Stimulated activated CD8-positive, alpha-beta memory T cell treated with anti-CD3 and anti-CD28 coated beads, Interleukin-7, amount 100 ng/mL, for 48 hours (primary cell): Measurements from ENCODE around the gene ZNF638.

Experiments used
- DNase-seq, 2 donors: peaks; one replicate each; pipeline ENCODE4 v3.0.0-alpha.2; 2020; ENCODE audit warnings: low read depth in 1 of 2; ENCODE audit errors: extremely low read depth in 1 of 2

Gene ZNF638

DNA sequence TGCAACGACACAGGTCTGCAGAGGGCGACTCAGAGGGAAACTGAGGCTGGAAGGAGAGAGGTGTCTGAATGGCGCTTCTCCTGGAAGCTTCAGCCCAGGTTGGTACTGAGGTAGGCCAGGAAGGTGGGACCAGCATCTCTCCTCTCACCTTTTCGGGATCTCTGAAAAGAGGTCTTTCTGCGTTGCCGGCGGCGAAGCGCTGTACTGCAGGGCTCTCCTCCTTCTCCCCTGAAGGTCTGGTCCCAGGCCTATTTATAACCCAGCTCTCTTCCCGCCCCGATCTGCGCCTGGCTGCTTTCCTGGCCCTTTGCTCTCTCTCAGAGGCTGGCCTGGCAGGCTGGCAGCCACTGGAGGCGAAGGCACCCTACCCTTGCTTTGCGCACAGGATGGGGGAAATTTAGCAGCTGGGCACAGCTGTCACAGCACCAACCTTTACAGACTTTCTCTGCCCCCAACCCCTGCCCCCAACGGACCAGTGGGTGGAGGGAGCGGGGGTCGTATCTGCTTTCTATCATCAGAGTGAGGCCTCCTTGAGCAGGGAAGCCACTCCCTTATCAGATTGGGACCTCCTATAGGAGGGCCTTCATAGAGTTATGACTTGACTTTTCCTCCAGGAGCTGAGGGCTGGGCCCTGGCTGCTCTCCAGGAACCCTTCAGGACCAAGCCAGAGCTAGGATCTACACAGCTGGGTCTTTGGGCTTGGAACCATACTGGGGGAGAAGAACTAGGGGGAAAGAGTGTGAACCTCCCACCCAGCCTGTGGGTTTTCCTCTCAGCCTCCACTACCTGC, 122.8 kb downstream of the ZNF638 start:
- no peak for DNase-seq

DNA sequence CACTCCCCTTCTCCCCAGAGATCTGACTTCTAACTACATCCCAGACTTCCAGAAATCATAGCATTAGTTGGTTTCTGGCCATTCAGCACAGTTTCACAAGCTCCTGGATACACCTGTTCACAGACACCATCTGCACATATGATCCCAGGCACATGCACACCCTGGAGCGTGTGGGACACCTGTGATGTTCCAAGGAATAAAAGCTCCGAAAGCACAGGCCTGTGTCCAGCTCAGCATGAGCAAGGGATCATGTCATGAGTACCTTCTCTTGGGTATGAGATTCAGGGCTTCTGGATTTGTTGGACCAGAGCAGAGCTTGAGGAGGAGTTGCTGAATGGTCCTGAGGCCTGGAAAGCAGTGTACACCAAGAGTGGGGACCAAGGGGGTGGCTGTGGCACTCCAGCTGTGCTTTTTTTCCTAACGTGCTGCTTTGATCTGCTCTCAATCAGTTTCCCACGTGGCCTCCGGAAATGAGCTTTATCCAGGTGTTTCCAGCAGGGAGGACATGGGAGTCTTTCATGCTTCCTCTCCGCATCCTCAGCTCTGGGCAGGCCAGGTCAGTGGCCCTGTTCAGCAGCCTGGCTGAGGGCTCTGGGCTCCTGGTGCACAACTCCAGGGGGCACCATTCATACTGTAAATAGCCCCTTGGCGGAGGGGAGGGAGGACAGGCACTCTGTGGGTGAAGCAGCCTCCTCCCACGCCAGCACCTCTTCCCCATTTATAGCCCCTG, 123.6 kb downstream of the ZNF638 start:
- no peak for DNase-seq

DNA sequence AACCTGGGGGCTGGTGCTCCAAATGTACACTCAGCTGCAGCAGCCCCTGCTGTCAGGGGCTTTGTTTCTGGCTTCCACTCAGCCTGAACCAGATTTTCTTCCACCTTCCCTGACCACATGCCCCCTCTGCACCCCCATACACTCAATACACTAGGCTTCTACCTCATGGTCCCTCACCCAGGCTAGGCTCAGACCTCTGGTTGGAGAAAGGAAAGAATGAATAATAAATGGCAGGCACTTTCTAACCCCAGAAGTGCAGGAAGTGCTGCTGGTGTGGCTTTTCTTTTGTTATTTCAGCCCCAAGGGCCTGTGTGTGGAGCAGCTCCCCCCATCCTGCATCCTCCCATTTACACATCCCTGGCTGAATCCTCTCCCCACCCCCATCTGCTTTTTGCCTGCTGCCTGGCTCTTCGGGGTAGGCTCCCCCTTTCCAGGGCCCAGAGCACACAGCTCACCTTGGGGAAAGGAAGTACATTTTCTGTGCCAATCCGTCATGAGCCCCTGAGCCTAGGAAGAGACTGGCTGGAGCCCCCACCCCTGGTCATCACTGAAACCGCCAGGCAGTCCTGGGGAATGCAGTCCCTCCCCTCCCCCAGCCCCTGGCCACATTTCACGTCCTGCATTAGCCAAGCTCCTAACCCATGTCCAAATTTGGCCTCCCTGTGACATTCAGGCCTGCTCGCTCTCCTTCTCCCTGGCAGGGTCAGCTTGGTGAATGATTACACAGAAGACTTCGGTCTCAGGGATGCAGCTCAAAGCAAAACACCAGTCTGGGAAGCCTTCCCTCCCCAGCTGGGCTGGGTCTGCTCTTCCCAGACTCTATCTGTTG, 124.4 kb downstream of the ZNF638 start:
- no peak for DNase-seq

DNA sequence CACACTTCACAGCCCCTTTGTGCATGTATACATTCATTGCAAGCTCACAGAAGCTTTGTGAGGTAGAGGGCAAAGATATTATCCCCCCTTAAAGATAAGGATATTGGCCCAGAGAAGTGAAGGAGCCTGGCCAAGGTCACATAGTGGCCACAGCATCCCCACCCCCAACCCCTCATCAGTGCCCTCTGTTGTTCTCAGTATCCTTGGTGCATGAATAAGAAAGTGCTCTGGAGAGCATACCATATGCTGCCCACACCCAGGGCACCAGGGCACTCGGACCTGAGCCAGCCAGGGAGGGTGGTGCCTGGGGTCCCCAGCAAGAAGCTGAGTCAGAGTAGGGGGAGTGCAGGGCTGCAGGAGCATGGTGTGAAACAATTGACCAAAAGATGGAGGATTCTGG, 125.0 kb downstream of the ZNF638 start:
- no peak for DNase-seq

DNA sequence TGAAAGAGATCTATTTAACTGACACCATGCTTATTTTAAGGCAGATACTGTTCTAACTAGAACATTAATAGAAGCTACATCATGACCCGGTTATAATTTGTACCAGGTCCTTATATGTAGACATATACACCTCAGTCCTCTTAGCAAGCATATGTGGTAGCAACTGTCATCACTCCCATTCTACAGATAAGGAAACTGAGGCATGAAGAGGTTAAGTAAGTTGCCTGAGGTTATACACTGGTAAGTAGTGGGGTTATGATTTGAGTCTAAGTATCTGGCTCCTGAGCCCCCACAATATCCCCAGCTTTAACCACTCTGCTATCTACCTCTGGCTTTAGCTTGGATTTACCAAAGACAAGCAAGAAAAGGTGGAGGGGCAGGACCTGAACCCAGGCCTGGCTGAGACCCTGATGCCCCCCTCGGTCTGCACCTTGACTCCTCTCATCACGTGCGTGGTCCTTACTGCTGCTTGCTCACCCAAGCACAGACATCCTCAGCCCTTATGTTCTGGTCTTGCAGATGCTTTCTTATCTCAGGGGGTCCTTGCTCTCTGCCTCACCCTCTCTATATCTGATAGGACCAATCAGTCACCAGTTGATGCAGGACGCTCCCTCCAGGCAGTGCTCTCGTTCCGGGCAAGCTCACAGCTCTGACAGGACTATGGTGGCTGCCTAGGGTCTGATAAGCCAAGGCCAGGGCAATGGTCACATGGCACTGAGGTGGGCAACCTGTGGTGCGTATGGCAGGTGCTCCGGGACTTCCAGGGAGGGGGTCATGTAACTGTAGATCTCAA, 125.7 kb downstream of the ZNF638 start:
- DNase-seq = no peak

DNA sequence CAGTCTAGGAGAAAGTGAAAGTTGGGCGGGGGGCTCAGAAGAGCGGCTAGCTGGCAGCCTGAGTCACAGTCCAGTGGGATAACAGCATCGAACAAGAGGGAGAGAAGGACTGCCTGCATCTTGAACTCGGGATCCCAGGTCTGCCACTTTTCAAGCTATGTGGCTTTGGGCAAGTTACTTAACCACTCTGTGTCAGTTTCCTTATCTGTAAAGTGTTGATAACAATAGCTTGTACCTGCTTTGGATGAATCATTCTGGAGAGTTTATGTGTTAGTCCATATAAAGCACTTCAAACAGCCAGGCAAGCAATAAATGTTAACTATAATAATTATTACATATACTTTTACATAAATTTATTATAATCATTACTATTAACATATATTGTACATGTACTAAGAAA, 126.3 kb downstream of the ZNF638 start:
- DNase-seq = no peak

DNA sequence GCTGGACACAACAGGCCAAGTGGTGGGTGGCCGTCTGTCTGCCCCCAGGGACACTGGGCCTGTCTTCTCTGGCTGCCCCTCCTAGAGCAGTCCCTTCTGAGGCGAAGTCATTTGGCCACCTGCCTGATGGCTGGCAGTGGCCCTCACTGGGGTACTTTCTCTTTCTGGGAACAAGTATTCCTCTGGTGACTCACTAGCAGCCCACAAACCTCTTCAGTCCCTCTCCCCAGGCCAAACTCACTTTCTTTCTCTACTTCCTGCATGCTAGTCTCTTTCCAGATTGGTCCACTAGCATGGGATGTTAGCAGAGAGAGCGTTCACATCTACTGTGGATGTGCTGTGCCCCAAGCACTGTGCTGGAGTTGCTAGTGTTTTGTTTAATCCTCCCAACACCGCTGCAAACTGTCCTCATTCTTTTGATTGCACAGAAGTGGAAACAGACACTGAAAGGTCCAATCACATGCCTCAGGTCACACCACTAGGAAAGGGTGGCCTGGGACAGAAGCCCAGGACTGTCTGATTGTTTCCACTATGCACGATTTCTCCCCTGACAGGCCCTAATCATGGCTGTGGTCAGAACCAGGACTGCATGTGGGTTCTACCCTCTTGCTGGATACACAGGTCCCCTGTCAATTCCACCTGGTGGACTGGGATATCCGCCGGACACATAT, 127.0 kb downstream of the ZNF638 start:
- no peak for DNase-seq

DNA sequence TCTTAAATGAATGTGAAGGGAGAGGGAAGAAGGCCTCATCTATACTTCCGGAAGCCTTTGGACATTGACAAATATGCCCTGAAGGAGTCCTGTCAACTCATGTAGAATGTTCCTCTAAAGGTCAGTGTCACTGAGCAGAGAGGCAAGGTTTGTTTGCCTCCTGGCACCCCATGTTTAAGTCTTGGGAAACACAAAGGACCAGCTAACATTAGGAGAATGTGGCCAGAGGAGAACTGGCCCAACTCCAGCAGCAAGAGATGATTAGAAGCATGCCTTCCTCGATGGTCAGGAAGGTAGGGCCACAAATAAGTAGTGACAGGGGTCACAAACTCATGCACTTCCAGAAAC, 127.5 kb downstream of the ZNF638 start:
- no peak for DNase-seq

DNA sequence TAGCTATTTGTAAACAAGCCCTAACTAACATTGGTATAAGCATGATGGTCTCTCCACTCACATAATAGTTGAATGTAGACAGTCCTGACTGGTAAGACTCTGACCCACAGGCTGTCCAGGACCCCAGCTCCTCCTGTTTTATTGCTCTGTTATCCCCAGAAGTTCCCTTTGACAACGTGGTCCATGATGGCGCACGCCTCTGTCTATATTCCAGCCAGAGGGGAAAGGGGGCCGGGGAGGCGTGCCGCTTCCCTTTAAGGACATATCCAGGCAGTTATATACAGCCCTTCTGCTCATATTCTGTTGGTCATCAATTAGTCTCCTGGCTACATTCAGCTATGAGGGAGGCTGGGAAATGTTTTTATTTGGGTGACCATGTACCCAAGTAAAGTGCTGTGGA, 128.5 kb downstream of the ZNF638 start:
- no peak for DNase-seq

DNA sequence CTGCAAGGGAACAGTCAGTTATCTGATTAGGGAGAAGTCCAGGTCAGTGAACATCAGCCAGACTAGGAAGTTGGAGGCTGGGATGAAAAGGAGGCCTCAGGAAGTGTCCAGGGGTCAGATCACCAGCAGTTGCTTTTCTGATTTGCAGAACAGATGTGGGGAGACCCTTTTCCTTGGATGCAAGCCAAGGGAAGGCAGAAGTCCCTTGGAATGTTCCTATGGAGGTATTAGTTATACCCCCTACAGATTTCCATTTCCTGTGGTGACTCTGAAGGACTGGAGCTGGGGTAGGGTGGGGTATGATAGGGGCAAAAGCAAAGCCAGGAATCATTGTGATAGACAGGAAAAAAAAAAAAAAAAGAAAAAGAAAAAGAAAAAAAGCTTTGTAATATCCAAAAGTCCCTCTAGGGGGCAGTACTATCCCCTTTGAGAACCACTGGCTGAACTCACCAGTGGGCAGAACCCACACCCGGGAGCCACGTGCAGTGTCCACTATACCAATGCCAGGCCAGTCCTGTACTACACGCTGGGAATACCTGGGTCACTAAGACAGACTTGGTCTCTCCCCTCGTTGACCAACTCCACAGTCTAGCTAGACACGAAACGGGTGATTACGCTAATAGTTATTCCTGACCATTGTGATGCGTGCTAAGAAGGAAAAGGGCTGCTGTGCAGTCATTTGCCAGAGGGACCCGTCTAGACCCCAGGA, 129.2 kb downstream of the ZNF638 start:
- no peak for DNase-seq

DNA sequence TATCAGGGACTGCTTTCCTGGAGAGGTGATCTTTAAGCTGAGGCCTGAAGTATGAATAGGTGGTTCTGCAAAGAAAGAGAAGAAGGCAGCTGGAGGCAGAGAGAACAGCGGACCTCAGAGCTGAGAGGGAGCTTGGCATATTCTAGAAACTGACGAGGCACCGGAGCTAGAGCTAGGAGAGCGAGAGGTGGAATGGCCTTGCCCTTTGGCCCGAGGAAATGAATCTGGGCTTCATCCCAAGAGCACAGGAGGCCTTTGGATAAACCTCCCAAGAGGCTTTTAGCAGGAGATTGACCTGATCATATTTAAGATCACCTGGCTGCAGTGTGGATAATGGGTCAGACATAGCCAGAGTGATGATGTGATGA, 129.7 kb downstream of the ZNF638 start:
- no peak for DNase-seq

DNA sequence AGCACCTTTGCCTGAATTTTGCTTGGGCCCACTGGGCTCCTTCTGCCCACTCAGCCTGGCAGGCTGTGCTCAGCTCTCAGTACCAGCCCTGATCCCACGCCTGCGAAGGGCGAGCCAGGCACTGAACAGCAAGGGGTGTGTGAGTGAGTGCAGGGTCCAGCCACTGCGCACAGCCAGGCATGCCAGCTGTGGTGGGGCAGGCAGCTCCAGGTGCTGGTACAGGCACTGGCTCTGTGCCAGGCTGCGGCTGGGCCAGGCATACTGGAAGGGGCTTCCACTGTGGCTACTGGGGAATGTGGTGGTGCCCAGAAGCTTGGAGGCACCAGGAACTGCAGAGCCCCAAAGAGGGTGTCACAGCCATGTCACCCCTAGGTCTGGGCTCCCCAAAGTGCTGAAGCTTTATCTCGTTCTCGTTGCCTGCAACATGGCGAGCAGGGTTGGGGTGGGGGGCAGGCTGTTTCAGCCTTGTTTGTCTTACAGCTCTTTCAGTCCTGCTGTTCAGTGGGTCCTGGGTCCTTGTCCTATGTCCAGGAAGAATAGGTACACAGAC, 130.5 kb downstream of the ZNF638 start:
- DNase-seq = no peak

DNA sequence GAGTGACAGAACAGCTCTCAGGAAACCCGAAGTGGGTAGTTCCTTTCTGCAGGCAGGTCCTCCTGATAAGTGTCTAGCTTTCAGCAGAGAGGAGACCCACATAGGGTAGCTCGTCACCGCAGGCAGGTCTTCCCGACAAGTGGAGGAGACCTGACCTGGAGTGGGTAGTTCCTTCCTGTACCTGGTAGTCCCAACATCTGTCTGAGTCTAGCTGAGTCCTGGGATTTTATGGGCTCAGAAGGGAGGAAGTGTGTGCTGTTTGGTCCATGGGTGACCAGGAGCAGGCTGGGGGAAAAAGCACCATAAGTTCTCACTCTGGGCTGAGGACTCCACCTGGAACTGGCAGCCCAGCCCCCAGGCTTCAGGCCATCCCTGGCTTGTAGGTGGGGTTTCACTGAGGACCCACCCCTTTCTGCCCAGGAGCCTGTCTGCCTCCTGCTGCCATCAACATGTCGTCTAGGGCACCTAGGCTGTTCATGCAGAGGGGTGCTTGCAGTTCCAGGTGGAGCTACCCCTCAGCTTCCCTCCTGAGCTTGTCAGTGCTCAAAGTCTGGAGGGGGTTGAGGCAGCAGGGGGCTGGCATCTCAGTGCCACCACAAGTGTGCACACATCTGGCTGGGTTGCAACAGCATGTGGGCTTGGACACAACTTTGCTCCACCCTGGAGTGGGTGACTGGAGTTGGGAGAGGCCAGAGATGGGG, 131.2 kb downstream of the ZNF638 start:
- DNase-seq = no peak

DNA sequence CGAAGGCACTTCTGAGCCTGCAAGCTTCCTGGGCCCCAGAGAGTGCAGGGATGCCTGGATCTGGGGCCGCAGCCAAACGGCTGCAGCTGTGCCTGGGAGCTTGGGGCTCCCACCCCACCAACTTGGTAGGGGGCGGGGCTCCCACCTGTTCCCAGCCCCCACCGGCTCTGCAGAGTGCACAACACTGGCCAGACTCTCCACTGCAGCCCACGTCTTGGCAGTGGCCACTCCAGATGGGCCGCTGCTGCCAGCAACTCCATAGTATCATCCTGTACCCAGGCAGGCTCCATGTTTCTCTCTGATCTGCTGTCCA, 131.7 kb downstream of the ZNF638 start:
- DNase-seq = no peak

DNA sequence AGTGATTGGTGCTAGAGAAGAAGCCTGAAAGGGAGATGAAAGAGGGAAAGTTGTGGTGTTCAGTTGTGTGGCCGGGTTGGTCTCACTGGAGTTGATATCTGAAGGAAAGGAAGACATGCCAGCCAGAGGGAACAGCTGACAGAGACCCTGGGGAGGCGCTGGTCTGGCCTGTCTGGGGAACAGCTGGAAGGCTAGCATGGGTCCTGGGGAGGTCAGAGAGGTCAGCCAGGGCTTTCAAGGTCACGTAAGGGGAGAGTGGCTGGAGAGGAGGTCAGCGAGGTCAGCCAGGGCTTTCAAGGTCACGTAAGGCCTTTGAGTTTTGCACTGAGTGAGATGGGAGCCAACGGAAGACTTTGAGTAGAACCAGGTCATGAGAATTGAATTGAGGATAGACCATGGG, 132.8 kb downstream of the ZNF638 start:
- DNase-seq = no peak

DNA sequence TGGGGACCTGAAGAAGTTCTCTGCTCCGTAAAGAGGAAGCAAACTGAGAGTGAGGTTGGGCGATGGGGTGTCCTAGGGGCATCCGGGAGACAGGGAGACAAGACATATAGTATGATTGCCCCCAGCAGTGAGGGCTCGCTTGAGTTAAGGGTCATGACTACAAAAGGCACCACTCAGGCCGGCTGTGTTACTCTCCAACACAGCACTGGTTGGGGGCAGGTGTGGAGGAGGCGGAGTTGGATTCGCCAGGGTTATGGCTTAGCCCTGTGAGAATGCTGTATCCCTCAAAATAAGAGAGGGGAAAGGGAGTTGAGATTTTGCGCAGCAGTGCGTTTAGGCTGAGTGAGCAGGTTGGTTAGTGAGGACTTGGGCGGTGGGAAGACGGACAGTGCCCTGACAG, 133.8 kb downstream of the ZNF638 start:
- no peak for DNase-seq

DNA sequence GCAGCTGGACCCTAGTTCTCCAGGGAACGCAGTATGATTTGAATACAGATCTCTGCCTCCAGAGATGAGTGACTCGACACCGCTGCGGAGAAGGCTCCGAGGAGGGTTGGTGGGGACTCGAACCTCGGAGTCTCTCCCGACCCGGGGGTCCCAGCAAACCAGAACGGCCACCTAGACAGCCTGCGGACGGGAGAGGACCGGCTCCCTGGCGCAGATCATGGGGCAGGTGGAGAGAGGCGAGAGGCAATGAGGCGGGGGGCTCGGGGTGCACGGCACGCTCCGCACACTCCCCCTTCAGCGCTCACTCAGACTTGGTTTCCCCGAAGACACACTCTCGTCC, 134.3 kb downstream of the ZNF638 start:
- no peak for DNase-seq

DNA sequence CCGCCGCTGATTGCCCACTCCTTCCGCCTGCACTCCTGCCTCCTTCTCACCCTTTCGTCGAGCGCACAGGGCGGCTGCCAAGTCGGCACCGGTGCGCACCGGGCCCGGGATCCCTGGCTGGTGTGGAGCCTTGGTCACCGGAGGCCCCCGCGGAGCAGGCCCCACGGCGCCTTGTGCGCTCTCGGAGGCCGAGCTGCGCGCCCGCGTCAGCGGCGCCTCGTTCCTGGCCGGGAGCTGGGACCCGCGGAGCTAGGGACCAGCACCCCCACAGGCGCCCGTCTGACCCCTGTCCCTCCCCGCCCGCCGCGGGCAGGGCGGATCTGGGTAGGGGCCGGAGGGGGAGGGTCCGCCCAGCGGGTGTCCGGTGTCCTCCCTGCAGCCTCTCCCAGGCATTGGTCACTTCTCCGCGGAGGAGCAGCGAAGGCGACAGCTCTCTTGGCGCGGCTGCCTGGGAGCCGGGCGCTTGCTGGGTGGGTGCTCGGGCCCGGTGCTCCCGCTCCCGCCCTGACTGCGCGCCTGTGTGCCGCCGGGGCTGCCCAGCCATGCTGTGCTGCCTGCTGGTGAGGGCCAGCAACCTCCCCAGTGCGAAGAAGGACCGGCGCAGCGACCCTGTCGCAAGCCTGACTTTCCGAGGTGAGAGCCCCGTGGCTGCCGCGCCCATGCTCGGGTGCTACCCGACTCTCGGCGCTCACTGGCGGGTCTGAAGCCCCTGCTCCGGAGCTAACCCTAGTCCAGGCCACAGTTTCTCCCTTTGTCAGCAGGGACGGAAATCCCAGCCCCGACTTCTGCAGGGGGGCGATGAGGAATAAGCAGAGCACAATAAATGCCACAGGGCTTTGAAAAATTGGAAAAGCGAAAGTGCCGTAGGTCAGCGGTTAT, 135.0 kb downstream of the ZNF638 start:
- no peak for DNase-seq
